ENCODE results near the gene MGLL. TPM values are rescaled to one million over a fixed set of nuclear protein-coding genes. Genes with fewer than 3 reads are reported as not detected.

Gene MGLL
- total and polyA plus RNA-seq, 9 of the 15 experiments (the other 6 are each of a cell fraction or from before 2014, with no cell fraction given) = 0.12 to 0.32 (median 0.18) TPM; not detected in 6

DNA sequence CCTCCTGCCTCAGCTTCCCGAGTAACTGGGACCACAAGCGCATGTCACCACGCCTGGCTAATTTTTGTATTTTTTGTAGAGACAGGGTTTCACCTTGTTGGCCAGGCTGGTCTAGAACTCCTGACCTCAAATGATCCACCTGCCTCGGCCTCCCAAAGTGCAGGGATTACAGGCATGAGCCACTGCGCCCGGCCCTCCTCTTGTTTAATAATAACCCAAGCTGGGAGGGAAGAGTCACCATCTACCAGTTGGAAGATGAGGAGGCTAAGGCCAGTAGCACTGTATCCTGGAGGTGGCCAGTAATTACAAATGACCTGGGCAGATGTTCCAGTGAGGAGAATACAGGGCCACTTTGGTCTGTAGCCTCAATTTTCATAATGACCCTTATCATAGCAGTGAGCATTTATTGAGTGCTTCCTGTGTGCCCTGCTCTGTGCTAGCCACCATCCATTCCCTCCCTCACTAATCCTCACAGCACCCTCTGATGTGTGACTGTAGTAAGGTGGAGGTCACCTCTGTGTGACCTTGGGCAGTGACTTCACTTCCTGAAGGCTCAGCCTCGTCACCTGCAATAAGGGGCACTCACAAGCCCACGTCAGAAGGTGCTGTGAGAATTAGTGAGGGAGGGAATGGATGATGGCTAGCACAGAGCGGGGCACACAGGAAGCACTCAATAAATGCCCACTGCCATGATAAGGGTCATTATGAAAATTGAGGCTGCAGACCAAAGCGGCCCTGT, 85.3 kb downstream of the MGLL start:
- H3K27ac ChIP-seq (ENCODE audit: extremely low read depth, low read depth, low read length) = no peak overlapping the region

GRCh38 chr3:127735767-127736693, 86.3 kb downstream of the MGLL start:
- Histone ChIP-seq H3K9me3 (replicated peaks; ENCODE audit: control insufficient read depth, insufficient read depth, low read depth, low read length) (no peaks in the 10 kb centered on the region), H3K27me3 (ENCODE audit: control insufficient read depth in 2 of 2, insufficient read depth in 2 of 2, low read length in 2 of 2) (peaks cover 0 to 10% of the 10 kb centered on the region in 2 experiments; a peak in 2 of 5 replicates), H3K27ac (ENCODE audit: extremely low read depth, low read depth, low read length) (no peak overlapping the region), H3K9me1 (ENCODE audit: control insufficient read depth, insufficient read depth, low read length) (no peaks in the 10 kb centered on the region), H3K4me1 (replicated peaks in 1 of 2; ENCODE audit: control insufficient read depth in 2 of 2, insufficient read depth in 2 of 2, low read length in 2 of 2) (peaks cover 21% of the 10 kb centered on the region in 2 experiments), H3K4me2 (ENCODE audit: insufficient read depth, low read length) (no peak overlapping the region), H3K9ac (ENCODE audit: insufficient read depth in 1 of 2, low read depth in 2 of 2, low read length in 2 of 2) (no peak overlapping the region), H3K4me3 (no peak overlapping the region), H3K79me2 (ENCODE audit: control insufficient read depth, insufficient read depth, low read length) (no peaks in the 10 kb centered on the region), H3K36me3 (ENCODE audit: control insufficient read depth, insufficient read depth, low read length) (no peaks in the 10 kb centered on the region), H2AFZ (ENCODE audit: low read depth, low read length) (peak overlapping the region; percentile 40), H4K20me1 (replicated peaks; ENCODE audit: control insufficient read depth, insufficient read depth, low read length) (no peaks in the 10 kb centered on the region)
- CTCF ChIA-PET (ENCODE audit: low intra/inter-chr PET ratio) = no interaction called here
- no TSS peak for BruUV-seq (replicated peaks)
- DNase-seq (ENCODE audit: extremely low read depth in 1 of 4, low spot score in 3 of 4) (no peak), FAIRE-seq (no peak), ATAC-seq (no peak)
- POLR2A ChIA-PET = no interaction called here
- in situ Hi-C loops (cut with MboI) = no loop called here
- intact Hi-C loops (cut with micrococcal nuclease) = no loop called here
- TF ChIP-seq HNRNPLL (IDR thresholded peaks at IDR 0.05; ENCODE audit: low read depth, low read length, poor library complexity, severe bottlenecking) = no peak
- TF ChIP-seq NFIC (IDR thresholded peaks at IDR 0.05) = peak; percentile 81
- peak; percentile 34; the same call in 1 of the 2 replicates for TF ChIP-seq FOSL1 (tag; conservative IDR thresholded peaks at IDR 0.05)
- WGBS (ENCODE audit: insufficient coverage, low coverage, missing lambda C conversion rate) = 32% methylated on average over 9 of the region's 9 CpGs

More for the DNA sequence above, 85.3 kb downstream of the MGLL start:
- H3K4me3 ChIP-seq = no peak overlapping the region
- CTCF ChIA-PET (ENCODE audit: low intra/inter-chr PET ratio) = no interaction called here
- in situ Hi-C loops (cut with MboI) (no loop called here), intact Hi-C loops (cut with micrococcal nuclease) (no loop called here)
- no peak for FAIRE-seq
- 67% methylated on average over 6 of the region's 10 CpGs for WGBS (ENCODE audit: insufficient coverage, low coverage, missing lambda C conversion rate)
- H3K27me3 ChIP-seq (ENCODE audit: control insufficient read depth in 2 of 2, insufficient read depth in 2 of 2, low read length in 2 of 2) = peaks cover 0 to 10% of the 10 kb centered on the region in 2 experiments; a peak in 2 of 5 replicates
- peaks cover 20 to 21% of the 10 kb centered on the region in 2 experiments for H3K4me1 ChIP-seq (replicated peaks in 1 of 2; ENCODE audit: control insufficient read depth in 2 of 2, insufficient read depth in 2 of 2, low read length in 2 of 2)
- DNase-seq (ENCODE audit: extremely low read depth in 1 of 4, low spot score in 3 of 4) = no peak
- no peaks in the 10 kb centered on the region for H3K9me3 ChIP-seq (replicated peaks; ENCODE audit: control insufficient read depth, insufficient read depth, low read depth, low read length)
- no peaks in the 10 kb centered on the region for H3K9me1 ChIP-seq (ENCODE audit: control insufficient read depth, insufficient read depth, low read length)
- H3K36me3 ChIP-seq (ENCODE audit: control insufficient read depth, insufficient read depth, low read length) = no peaks in the 10 kb centered on the region
- H3K9ac ChIP-seq (ENCODE audit: insufficient read depth in 1 of 2, low read depth in 2 of 2, low read length in 2 of 2) = no peak overlapping the region
- H3K79me2 ChIP-seq (ENCODE audit: control insufficient read depth, insufficient read depth, low read length) = no peaks in the 10 kb centered on the region
- no peak for ATAC-seq
- no TSS peak for BruUV-seq (replicated peaks)
- TF ChIP-seq PTBP1 (IDR thresholded peaks at IDR 0.05; ENCODE audit: low read depth, low read length) (no peak), ESRRA (IDR thresholded peaks at IDR 0.05; ENCODE audit: borderline replicate concordance, low read depth) (peak; percentile 71)
- POLR2A ChIA-PET = no interaction called here
- H3K4me2 ChIP-seq (ENCODE audit: insufficient read depth, low read length) = no peak overlapping the region
- H4K20me1 ChIP-seq (replicated peaks; ENCODE audit: control insufficient read depth, insufficient read depth, low read length) = no peaks in the 10 kb centered on the region
- H2AFZ ChIP-seq (ENCODE audit: low read depth, low read length) = no peak overlapping the region
